ENCODE data around the gene TMEM209. TPM values are rescaled to one million over a fixed set of nuclear protein-coding genes. Genes with fewer than 3 reads are reported as not detected.

TMEM209 gene
- total RNA-seq, 1 experiment from 2014 or later: 21.0 TPM

- H3K27ac Mint-ChIP-seq: no peak overlapping the region
- H3K9me3 Mint-ChIP-seq: no peaks in the 10 kb centered on the region
- no peak overlapping the region for H3K4me3 Mint-ChIP-seq
- no peaks in the 10 kb centered on the region for H3K36me3 Mint-ChIP-seq
- ChIA-PET CTCF (no interaction called here), POLR2A (no interaction called here)
- DNase-seq (ENCODE audit: low spot score): no peak
- ATAC-seq: no peak
- H3K4me1 Mint-ChIP-seq: peaks cover 27% of the 10 kb centered on the region
- H3K27me3 Mint-ChIP-seq (ENCODE audit: low read depth): peaks cover 9% of the 10 kb centered on the region
- no peak for TF ChIP-seq EMX1 (CRISPR knock-in tag; IDR thresholded peaks at IDR 0.05)
- no peak for TF ChIP-seq ETV6 (CRISPR knock-in tag; IDR thresholded peaks at IDR 0.05)
- no peak for TF ChIP-seq TEAD4 (CRISPR knock-in tag; IDR thresholded peaks at IDR 0.05)
- TF ChIP-seq E2F5 (CRISPR knock-in tag; IDR thresholded peaks at IDR 0.05): no peak
- TF ChIP-seq, protein P1, sequence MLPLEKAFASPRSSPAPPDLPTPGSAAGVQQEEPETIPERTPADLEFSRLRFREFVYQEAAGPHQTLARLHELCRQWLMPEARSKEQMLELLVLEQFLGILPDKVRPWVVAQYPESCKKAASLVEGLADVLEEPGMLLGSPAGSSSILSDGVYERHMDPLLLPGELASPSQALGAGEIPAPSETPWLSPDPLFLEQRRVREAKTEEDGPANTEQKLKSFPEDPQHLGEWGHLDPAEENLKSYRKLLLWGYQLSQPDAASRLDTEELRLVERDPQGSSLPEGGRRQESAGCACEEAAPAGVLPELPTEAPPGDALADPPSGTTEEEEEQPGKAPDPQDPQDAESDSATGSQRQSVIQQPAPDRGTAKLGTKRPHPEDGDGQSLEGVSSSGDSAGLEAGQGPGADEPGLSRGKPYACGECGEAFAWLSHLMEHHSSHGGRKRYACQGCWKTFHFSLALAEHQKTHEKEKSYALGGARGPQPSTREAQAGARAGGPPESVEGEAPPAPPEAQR (CRISPR knock-in tag; IDR thresholded peaks at IDR 0.05): no peak
- no peak for TF ChIP-seq PRDM15 (CRISPR knock-in tag; IDR thresholded peaks at IDR 0.05)
- no peak for TF ChIP-seq MAX (CRISPR knock-in tag; IDR thresholded peaks at IDR 0.05)
Observed at GRCh38 chr7:130144312-130145171, 60.7 kb downstream of the TMEM209 start.

- H3K36me3 Mint-ChIP-seq: no peaks in the 10 kb centered on the region; the same call in 1 of the 2 replicates
- H3K27ac Mint-ChIP-seq: no peak overlapping the region
- DNase-seq (ENCODE audit: low spot score) (no peak), ATAC-seq (no peak)
- peaks cover 23% of the 10 kb centered on the region for H3K4me1 Mint-ChIP-seq
- CTCF ChIA-PET: no interaction called here
- POLR2A ChIA-PET: no interaction called here
- TF ChIP-seq MAX (CRISPR knock-in tag; IDR thresholded peaks at IDR 0.05) (no peak), MXD4 (CRISPR knock-in tag; IDR thresholded peaks at IDR 0.05; ENCODE audit: borderline replicate concordance) (no peak), TP53 (CRISPR knock-in tag; IDR thresholded peaks at IDR 0.05) (no peak), GTF2I (CRISPR knock-in tag; conservative IDR thresholded peaks at IDR 0.05) (no peak), GABPB1 (CRISPR knock-in tag; IDR thresholded peaks at IDR 0.05) (no peak), ZNF671 (CRISPR knock-in tag; IDR thresholded peaks at IDR 0.05) (no peak), PRRX2 (CRISPR knock-in tag; IDR thresholded peaks at IDR 0.05) (no peak), TEAD1 (CRISPR knock-in tag; IDR thresholded peaks at IDR 0.05) (no peak), NFYB (CRISPR knock-in tag; conservative IDR thresholded peaks at IDR 0.05; ENCODE audit: low read depth) (no peak), ARID4B (CRISPR knock-in tag; IDR thresholded peaks at IDR 0.05; ENCODE audit: borderline replicate concordance) (no peak), ZBTB21 (CRISPR knock-in tag; IDR thresholded peaks at IDR 0.05; ENCODE audit: borderline replicate concordance) (no peak), RELA (CRISPR knock-in tag; IDR thresholded peaks at IDR 0.05; ENCODE audit: borderline replicate concordance) (no peak)
- TF ChIP-seq, protein P2, sequence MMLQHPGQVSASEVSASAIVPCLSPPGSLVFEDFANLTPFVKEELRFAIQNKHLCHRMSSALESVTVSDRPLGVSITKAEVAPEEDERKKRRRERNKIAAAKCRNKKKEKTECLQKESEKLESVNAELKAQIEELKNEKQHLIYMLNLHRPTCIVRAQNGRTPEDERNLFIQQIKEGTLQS (CRISPR knock-in tag; conservative IDR thresholded peaks at IDR 0.05): no peak
- TF ChIP-seq, protein P3, sequence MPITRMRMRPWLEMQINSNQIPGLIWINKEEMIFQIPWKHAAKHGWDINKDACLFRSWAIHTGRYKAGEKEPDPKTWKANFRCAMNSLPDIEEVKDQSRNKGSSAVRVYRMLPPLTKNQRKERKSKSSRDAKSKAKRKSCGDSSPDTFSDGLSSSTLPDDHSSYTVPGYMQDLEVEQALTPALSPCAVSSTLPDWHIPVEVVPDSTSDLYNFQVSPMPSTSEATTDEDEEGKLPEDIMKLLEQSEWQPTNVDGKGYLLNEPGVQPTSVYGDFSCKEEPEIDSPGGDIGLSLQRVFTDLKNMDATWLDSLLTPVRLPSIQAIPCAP (CRISPR knock-in tag; IDR thresholded peaks at IDR 0.05): no peak
- TF ChIP-seq, protein P4, sequence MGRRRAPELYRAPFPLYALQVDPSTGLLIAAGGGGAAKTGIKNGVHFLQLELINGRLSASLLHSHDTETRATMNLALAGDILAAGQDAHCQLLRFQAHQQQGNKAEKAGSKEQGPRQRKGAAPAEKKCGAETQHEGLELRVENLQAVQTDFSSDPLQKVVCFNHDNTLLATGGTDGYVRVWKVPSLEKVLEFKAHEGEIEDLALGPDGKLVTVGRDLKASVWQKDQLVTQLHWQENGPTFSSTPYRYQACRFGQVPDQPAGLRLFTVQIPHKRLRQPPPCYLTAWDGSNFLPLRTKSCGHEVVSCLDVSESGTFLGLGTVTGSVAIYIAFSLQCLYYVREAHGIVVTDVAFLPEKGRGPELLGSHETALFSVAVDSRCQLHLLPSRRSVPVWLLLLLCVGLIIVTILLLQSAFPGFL (CRISPR knock-in tag; IDR thresholded peaks at IDR 0.05; ENCODE audit: borderline replicate concordance): no peak
- no peak overlapping the region for H3K4me3 Mint-ChIP-seq
- H3K27me3 Mint-ChIP-seq (ENCODE audit: low read depth): peaks cover 9% of the 10 kb centered on the region
- H3K9me3 Mint-ChIP-seq: no peaks in the 10 kb centered on the region
Observed at GRCh38 chr7:130143986-130144311, 61.3 kb downstream of the TMEM209 start.
